HUES64 (cell line): ENCODE results near the gene ITGAX.

Experiments
- H3K27ac ChIP-seq: 2 replicates; pipeline ENCODE4 v1.7.0; 2013; ENCODE audit warnings: low read depth, low read length, inconsistent platforms
- H3K27me3 ChIP-seq: 2 replicates; pipeline ENCODE4 v1.6.1; 2013; ENCODE audit warnings: mild to moderate bottlenecking, low read length; ENCODE audit not compliant: insufficient read depth
- H3K36me3 ChIP-seq: 2 replicates; pipeline ENCODE4 v1.6.1; 2013; ENCODE audit warnings: mild to moderate bottlenecking, low read length; ENCODE audit not compliant: insufficient read depth
- H3K4me1 ChIP-seq: 2 replicates; pipeline ENCODE4 v1.6.1; 2013; ENCODE audit warnings: mild to moderate bottlenecking, low read length, moderate library complexity; ENCODE audit not compliant: insufficient read depth
- H3K4me3 ChIP-seq: 2 replicates; pipeline ENCODE4 v1.5.1; 2013; ENCODE audit warnings: mild to moderate bottlenecking, low read length, moderate library complexity
- H3K9ac ChIP-seq: 2 replicates; pipeline ENCODE4 v1.6.1; 2013; ENCODE audit warnings: mild to moderate bottlenecking, low read depth, low read length
- H3K9me3 ChIP-seq: 2 replicates; pipeline ENCODE4 v1.6.1; 2013; ENCODE audit warnings: low read depth, low read length; ENCODE audit not compliant: insufficient read depth
- WGBS: fragments of 150-250, 120-280 bp; methylation state at CpG from one replicate; pipeline ENCODE4 v1.1.7; 2013; ENCODE audit warnings: missing lambda C conversion rate; 5-methylcytosine and 5-hydroxymethylcytosine counted together

ITGAX gene

DNA sequence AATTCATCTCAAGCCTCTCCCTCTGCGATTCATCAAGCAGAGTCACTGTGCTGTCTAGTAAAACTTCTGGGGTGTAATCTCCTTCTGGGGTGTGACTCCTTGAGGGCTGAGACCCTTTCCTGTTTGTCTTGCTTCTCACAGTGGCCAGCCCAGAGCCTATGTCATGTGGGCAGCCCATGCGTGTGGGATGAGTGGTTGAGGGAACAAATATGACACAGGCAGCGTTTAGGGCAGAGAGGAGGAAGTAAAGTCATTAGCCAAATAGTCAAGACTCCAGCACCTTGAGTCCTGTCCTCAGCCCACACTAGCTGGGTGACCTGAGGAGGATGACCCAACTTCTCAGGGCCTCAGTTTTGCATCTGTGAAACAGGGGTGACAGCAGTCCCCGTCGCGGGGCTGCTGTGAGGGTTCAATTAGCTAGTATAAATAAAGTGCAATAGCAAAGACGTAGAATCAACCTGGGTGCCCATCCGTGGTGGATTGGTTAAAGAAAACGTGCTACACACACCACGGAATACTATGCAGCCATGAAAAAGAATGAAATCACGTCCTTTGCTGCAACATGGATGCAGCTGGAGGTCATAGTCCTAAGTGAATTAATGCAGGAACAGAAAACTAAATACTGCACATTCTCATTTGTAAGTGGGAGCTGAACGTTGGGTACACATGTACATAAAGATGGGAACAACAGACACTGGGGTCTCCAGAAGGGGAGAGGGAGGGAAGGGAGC, 4.5 kb upstream of the ITGAX start:
- 87% methylated on average over 12 of the region's 12 CpGs for WGBS
- Histone ChIP-seq H3K27ac (no peak overlapping the region), H3K36me3 (no peaks in the 10 kb centered on the region), H3K4me1 (no peaks in the 10 kb centered on the region), H3K9ac (no peak overlapping the region), H3K9me3 (no peaks in the 10 kb centered on the region), H3K27me3 (no peaks in the 10 kb centered on the region), H3K4me3 (no peak overlapping the region)

DNA sequence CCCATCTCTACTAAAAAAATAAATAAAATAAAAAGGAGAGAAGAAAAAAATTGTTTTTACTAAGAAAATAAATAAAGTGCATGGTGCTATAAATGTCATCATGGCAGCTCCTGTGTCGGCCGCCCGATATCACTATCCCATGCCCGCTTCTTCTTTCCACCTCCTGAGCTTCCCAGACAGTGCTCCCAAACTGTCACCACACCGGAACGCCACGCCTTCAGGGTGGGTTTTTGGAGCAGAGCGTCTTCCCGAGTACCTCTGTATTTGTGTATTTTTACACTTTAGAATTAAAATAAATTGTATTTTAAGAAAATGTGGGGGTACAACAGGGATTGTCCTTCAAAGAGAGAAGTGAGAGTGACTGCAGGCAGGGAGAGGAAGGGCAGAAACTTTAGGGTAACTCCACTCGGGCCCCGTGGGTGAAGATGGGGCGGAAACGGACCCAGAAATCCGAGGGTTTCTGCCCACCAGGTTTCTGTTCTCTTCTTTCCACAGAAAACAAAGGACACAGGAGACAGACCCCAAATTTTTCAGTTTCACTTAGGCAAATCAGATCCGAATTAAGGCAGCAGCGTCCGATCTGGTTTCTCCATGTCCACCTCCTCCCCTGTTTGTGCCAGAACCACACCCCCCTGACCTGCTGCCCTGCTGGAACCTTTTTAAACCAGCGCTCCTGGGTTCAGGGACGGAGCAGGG, 3.6 kb upstream of the ITGAX start:
- no peaks in the 10 kb centered on the region for H3K36me3 ChIP-seq
- no peaks in the 10 kb centered on the region for H3K4me1 ChIP-seq
- no peak overlapping the region for H3K4me3 ChIP-seq
- H3K9me3 ChIP-seq, result no peaks in the 10 kb centered on the region
- H3K9ac ChIP-seq, result no peak overlapping the region
- H3K27ac ChIP-seq, result no peak overlapping the region
- no peaks in the 10 kb centered on the region for H3K27me3 ChIP-seq
- 86% methylated on average over 16 of the region's 19 CpGs for WGBS

DNA sequence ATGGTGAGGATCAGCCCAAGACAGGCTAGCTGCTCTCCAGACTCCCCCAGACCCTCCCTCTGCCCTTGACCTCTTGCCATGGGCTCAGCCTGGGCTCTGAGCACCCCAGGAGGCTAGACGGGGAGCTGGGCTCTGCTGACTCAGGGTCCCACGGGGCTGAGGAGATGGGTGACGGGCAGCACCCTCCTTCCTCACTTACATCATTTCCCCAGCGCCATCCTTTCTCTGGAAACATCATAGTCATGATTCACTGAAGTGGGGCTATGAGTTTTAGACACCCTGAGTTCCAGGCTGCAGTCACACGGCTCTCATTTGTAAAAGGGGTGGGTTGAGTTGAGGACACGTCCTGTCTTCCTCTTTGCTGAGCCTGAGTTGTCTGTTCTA, 3.0 kb upstream of the ITGAX start:
- Histone ChIP-seq H3K9me3 (no peaks in the 10 kb centered on the region), H3K9ac (no peak overlapping the region), H3K4me3 (no peak overlapping the region), H3K4me1 (no peaks in the 10 kb centered on the region), H3K27ac (no peak overlapping the region), H3K36me3 (no peaks in the 10 kb centered on the region), H3K27me3 (no peaks in the 10 kb centered on the region)
- WGBS, result 85% methylated on average over 5 of the region's 6 CpGs

DNA sequence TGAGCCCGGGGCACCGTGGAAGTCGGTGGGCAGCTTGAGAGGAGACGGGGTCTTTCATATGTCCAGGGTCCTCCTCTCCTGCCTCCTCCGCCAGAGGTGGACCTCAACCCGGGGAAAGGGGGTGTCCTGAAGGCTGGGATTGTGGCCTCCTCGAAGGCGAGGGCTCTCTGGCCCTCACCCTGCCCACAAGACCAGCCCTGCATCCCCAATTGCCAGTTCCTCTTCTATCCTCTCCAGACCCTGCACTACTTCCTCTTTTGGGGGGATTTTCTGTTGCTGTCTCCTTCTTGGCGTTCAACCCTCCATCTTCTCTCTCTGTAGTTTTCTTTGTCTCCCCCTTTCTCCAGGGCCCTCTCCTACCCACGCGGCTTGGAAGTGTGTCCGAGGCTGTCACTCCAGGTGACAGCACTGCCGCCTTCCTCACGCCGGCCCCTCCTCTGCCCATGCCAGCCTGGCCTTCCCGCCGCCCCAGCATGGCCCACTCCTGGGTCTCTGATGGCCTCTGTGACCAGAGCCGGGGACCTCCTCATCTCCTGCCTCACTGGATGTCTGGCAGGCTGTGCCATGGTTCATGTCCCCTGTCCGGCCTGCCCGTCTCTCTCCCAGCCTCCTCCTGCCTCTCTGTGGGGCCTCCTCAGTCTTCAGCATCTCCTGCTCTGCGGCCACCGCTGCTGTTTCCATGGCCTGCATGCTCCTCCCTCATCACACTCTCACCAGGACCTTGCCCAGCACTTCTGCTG, 2.4 kb upstream of the ITGAX start:
- Histone ChIP-seq H3K36me3 (no peaks in the 10 kb centered on the region), H3K9ac (no peak overlapping the region), H3K4me1 (no peaks in the 10 kb centered on the region), H3K9me3 (no peaks in the 10 kb centered on the region), H3K27ac (no peak overlapping the region), H3K27me3 (no peaks in the 10 kb centered on the region), H3K4me3 (no peak overlapping the region)
- 90% methylated on average over 22 of the region's 22 CpGs for WGBS

DNA sequence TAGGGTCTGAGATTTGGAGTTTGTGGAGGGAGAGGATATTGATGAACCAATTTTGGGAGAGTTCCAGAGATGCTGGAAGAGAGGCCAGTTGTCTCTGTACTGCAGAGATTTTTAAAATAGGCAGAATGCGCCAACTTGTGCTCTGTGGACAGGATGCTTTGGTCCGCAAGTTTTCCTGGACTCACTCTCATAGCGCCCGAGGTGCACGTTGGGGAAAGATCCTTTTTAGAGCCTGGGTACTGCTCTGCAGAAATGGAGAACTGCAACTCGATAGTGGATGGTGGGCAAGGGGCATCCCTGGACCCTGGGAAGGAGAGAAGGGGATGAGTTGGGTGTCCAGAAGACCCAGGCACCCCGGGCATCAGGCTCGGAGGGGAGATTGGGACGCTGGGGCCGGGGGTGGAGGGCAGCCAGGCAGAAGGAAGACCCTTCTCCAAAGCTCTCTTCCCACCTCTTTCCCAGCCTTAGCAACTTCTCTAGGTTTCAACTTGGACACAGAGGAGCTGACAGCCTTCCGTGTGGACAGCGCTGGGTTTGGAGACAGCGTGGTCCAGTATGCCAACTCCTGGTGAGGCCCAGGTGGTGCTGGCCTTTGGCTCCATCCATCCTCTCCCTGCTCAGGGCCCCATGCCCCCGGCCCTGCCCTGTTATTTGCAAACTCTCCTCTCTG, 590 bp downstream of the ITGAX start:
- 92% methylated on average over 14 of the region's 14 CpGs for WGBS
- Histone ChIP-seq H3K27ac (no peak overlapping the region), H3K9ac (no peak overlapping the region), H3K27me3 (no peaks in the 10 kb centered on the region), H3K4me3 (no peak overlapping the region), H3K4me1 (no peaks in the 10 kb centered on the region), H3K9me3 (no peaks in the 10 kb centered on the region), H3K36me3 (no peaks in the 10 kb centered on the region)

DNA sequence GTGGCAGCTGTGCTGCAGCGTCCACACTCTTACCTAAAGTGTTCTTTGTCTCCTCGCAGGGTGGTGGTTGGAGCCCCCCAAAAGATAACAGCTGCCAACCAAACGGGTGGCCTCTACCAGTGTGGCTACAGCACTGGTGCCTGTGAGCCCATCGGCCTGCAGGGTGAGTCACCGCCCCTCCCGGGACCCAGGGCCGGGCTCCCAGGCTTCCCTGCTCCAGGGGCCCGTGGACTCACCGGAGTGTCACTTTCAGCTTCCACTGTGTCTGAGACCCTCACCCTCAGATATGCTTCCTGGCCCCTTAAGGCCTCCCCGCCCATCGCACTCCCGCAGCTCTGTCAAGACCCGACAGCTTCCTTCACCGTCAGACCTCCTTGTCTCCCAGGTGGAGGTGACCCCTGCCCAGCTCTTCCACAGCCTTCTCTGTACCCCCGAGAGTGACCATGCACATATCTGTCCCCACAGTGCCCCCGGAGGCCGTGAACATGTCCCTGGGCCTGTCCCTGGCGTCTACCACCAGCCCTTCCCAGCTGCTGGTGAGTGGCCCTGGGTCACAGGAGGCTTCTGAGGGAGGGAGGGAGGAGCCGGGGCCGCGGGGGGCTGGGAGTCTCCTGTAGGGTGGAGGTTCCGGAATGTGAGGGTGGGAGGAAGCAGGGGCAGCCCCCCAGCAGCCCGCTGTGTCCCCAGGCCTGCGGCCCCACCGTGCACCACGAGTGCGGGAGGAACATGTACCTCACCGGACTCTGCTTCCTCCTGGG, 1.8 kb downstream of the ITGAX start:
- 82% methylated on average over 28 of the region's 28 CpGs for WGBS
- H3K36me3 ChIP-seq, result no peaks in the 10 kb centered on the region

DNA sequence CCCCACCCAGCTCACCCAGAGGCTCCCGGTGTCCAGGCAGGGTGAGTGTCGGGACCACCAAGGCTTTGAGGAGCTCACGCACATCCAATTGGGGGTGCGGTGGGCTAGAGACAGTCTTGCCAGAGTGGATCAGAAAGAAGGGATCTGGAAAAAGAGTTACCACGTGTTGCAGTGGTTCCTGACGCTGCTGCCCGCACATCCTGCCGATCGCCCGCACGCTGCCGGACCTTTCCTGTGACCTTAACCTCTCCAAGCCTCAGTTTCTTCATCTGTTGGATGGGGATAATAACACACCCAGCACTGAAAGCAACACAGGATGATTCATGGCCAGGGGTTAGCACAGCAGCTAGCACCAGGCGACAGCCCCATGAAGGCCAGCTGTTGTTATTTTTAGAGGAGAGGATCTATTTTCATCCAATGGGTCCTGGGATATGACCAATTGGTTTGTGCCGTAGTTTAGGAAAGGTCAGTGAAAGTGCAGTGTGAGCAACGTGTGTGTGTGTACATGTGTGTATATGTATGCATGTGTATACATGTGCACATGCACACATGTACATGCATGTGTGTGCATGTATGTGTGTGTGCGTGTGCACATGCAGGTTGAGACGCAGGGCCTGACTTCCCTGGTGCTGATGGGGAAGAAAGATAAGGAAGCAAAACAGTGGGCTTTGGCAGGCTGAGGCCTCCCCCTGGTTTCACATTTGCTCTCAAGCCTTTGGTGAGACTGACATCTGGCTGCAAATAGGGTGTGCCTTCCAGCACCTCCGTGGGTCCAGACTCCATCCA, 2.5 kb downstream of the ITGAX start:
- H3K27me3 ChIP-seq, result no peaks in the 10 kb centered on the region
- H3K9ac ChIP-seq, result no peak overlapping the region
- no peak overlapping the region for H3K27ac ChIP-seq
- WGBS, result 88% methylated on average over 18 of the region's 18 CpGs
- H3K4me1 ChIP-seq, result no peaks in the 10 kb centered on the region
- H3K36me3 ChIP-seq, result no peaks in the 10 kb centered on the region
- no peaks in the 10 kb centered on the region for H3K9me3 ChIP-seq
- H3K4me3 ChIP-seq, result no peak overlapping the region

More for the DNA sequence above, 1.8 kb downstream of the ITGAX start:
- H3K9me3 ChIP-seq, result no peaks in the 10 kb centered on the region
- H3K27me3 ChIP-seq, result no peaks in the 10 kb centered on the region
- no peak overlapping the region for H3K27ac ChIP-seq
- no peaks in the 10 kb centered on the region for H3K4me1 ChIP-seq
- H3K4me3 ChIP-seq, result no peak overlapping the region
- H3K9ac ChIP-seq, result no peak overlapping the region

DNA sequence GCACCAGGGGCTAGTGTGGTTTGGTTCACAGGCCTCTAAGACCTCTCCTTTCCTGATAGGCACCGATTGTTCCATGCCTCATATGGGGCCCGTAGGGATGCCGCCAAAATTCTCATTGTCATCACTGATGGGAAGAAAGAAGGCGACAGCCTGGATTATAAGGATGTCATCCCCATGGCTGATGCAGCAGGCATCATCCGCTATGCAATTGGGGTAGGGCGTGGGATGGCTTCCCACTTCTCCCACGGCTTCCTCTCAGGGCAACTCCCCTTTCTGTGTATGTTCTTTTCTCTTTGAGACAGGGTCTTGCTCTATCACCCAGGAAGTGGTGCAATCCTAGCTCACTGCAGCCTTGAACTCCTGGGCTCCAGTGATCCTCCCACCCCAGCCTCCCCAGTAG, 5.3 kb downstream of the ITGAX start:
- no peak overlapping the region for H3K27ac ChIP-seq
- no peaks in the 10 kb centered on the region for H3K9me3 ChIP-seq
- no peak overlapping the region for H3K4me3 ChIP-seq
- no peaks in the 10 kb centered on the region for H3K4me1 ChIP-seq
- H3K9ac ChIP-seq, result no peak overlapping the region
- no peaks in the 10 kb centered on the region for H3K36me3 ChIP-seq
- WGBS, result 92% methylated on average over 7 of the region's 7 CpGs
- H3K27me3 ChIP-seq, result no peaks in the 10 kb centered on the region

DNA sequence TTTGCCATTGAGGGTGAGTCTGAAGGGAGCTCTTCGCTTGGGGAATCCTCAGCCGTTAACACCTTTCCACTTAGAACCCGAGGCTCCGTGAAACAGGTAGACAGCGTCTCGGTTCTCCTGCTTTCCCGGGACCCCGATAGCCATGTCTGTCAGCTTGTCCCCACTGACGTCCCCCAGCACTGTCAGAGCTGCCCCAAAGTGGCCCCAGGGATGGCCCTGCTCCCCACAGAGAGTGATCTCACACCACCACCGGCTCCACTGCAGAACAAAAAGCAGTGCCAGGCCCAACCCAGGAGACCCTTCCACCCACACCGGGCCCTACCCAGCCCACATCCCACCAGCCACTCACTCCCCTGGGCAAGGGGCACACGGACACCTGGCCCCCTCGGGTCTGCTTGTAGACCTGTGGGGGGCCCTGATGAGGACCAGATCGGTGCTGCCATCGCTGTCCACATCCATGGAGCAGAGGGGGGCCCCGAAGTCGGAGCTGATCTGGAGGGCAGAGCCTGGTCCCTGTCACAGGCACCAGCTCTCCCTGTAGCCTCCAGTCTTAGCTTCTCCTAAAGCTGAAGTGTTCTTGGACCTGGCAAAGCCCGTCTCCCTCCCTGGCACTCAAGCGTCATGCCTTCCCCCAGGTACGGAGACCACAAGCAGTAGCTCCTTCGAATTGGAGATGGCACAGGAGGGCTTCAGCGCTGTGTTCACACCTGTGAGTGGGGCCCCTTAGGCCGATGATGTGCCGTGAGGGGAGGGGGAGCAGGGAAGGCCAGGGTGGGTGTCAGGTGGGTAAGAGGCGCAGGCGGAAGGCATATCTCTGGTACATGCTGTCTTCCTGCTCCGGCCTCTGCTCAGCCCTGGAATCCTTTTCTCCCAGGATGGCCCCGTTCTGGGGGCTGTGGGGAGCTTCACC, 6.5 kb downstream of the ITGAX start:
- Histone ChIP-seq H3K27ac (no peak overlapping the region), H3K27me3 (no peaks in the 10 kb centered on the region), H3K36me3 (no peaks in the 10 kb centered on the region), H3K4me1 (no peaks in the 10 kb centered on the region), H3K9me3 (no peaks in the 10 kb centered on the region), H3K4me3 (no peak overlapping the region), H3K9ac (no peak overlapping the region)
- 89% methylated on average over 28 of the region's 28 CpGs for WGBS
